HUDEP-2 (cell line): ENCODE data around the gene BRWD1.

Source experiments
- DNase-seq, 76 experiments: peaks; one replicate each; lab custom pipeline; 2025; ENCODE audit not compliant: unreplicated experiment in 76 of 76; lab: John Stamatoyannopoulos, UW

The BRWD1 gene

DNA sequence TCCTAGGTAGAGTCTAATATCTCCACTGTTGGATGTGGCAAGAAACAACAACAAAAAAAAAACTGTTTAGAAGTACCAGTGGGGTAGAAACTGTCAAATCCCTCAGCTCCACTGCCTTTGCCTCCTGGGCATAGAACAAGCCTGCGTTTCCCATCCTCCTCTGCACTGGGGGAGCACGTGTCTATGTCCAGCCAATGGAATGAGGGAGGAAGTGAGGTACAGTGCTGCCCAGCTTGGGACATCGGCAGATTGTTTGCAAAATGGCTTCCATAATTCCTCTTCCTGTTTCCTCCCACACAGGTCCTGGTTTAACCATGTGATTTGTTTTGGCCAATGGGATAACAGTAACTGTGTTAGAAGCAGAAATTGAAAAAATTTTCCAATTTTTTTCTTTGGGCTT, 169.2 kb downstream of the BRWD1 start:
- no peak for DNase-seq

DNA sequence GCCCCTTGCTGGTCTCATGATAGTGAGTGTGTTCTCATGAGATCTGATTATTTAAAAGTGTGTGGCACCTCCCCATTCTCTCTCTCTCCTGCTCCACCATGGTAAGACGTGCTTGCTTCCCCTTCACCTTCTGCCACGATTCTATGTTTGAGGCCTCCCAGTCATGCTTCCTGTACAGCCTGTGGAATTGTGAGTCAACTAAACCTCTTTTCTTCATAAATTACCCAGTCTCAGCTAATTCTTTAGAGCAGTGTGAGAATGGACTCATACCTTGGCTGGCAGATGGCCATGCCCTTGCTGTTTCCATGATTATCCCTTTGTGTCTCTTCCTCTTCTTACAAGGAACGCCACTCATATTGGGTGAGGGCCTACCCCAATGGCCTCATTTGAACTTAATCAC, 170.5 kb downstream of the BRWD1 start:
- no peak for DNase-seq

DNA sequence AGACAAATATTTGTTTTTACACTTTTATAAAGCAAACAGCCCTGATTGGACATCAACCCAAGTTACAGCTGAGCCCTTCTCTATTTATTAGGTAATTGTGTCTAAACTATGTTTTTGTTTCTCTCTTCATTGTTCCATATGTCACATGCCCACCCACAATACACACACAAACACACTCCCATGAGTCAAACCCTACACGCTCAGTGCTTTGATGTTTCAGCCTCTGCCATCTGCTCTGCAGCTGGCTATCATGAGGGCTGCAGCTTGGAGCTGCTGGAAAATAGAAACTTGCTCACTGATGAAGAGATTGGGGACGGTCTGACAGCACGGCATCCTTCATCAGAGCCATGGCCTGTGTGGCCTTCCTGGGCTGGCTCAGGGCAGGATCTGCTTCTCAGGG, 171.9 kb downstream of the BRWD1 start:
- DNase-seq: peak in 1 of 76 experiments; percentile 19

DNA sequence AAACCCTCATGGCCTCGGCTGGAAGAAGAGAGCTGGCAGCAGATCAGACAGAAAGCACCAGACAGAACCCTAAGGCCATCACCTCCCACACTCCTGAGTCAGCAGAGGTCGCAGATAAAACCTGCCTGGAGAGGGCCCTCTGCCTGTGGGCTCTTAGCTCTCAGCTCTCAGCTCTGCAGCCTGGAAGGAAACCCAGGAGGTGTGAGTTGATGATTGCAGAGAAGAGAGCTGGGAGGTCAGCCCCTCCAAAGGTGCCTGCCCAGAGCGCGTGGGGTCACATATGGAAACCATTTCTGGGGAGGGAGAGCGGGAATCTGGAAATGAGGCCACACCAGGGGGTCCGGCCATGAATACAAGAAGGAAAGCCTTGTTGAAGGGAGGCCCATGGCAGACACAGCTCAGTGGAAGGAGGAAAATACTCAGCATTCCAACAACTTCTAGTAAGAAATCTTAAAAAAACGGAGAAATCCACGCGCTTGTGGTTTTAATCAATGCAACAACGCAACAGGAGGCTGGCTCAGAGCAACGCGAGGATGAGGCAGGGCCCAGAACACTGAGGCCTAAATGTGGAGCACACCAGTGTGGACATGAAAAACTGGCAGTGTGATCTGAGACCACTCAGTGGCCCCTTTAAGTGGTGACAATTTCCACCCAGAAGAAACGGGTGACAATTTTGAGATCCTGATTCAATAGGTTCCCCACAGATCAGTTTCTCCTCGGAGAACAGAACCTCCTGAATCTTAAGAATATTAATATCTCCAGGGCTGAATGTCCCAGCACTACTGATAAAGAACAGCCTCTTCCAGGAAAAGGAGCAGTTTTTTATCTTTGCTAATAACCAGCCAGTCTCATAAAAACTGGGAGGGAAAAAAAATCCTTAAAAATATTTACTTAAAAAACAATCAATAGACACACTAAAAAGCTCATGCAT, 175.9 kb downstream of the BRWD1 start:
- peak in 71 of 76 experiments; percentile 29 to 90 (median 60) for DNase-seq

DNA sequence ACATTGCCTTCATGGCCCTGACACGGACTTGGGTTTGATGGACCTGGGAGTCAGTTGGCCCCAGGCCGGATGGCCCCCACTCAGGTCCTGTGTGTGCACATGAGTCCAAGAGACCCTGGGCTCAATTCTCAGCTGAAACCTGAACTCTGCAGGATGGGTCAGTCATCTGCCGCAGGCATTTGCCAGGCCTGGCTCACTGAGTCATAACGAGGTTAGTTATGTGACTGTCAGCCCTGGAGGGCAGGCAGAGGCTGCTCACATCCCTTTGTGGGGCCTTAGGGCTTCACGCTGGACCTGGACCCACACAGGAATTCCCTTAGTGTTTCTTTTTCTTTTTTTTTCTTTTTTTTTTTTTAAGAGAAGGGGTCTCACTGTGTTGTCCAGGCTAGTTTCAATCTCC, 176.7 kb downstream of the BRWD1 start:
- DNase-seq: no peak

DNA sequence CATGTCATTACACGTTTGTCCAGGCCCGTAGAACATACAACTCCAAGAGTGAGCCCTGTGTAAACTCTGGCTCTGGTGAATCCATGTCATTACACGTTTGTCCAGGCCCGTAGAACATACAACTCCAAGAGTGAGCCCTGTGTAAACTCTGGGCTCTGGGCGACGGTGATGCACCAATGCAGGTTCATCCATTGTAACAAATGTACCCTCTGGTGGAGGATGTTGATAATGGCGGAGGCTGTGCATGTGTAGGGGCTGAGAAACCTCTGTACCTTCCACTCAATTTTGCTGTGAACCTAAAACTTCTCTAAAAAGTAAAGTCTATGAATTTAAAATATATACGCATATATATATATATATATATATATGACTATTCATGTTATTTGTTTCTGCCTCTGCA, 177.3 kb downstream of the BRWD1 start:
- DNase-seq: peak in 16 of 76 experiments; percentile 9 to 43 (median 20)

DNA sequence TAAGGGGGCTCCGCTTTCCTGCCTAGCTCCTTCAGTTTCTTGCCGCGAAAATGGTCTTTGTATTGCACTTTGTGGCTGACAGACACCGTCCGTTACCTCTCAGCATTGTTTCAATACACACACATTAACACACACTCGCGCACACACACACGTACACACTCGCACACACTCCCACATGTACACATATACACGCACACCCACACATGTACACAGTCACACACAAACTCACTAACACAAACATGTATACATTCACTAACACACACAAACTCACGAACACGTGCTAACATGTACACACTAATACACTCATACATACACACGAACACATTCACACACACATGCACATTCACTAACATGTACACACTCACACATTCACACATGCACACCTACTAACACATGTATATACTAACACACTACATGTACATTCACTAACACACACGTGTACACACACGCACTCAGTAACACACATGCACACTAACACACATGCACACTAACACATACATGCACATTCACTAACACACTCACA, 179.1 kb downstream of the BRWD1 start:
- no peak for DNase-seq
